PC-3 (cell line): ENCODE data around the gene COL21A1. TPM values are rescaled to one million over a fixed set of nuclear protein-coding genes. Genes with fewer than 3 reads are reported as not detected.
A peak's percentile ranks its signal among the peaks of the same experiment; 100 is the strongest.
"Not testable (repeated sequence)": the region's sequence is repeated elsewhere in the genome, so short reads cannot be mapped to it uniquely, and the experiment has no call there.

Experiments used
- ATAC-seq: fragments of 200-7000 bp; cut with Tn5 transposase; 2 replicates; pipeline ENCODE4 v1.9.1; 2020; ENCODE audit warnings: mild to moderate bottlenecking, moderate library complexity
- BruUV-seq: library from RNA; stranded (reverse); fragments of 400-500 nt; replicated peaks from 2 replicates; lab custom pipeline; 2021; lab: Mats Ljungman, UMichigan
- CTCF ChIA-PET: fragments of 300-600 bp; sonication (Branson Sonifier 250); formaldehyde crosslinking; loops from one replicate; lab custom pipeline; 2022; ENCODE audit warnings: antibody characterized with exemption; lab: Charles Lee
- POLR2A ChIA-PET: fragments of 300-600 bp; sonication (Branson Sonifier 250); formaldehyde crosslinking; loops from one replicate; lab custom pipeline; 2022; ENCODE audit warnings: antibody characterized with exemption; ENCODE audit not compliant: unreplicated experiment; lab: Charles Lee
- DNase-seq: peaks from one replicate; pipeline ENCODE4 v3.0.0-alpha.2; 2015
- H2AFZ ChIP-seq: fragments of 300-600 bp; sonication (generic); 2 replicates; pipeline ENCODE4 v1.6.0; 2016; ENCODE audit warnings: antibody characterized with exemption, low read length
- H3F3A ChIP-seq: fragments of 300-600 bp; sonication (generic); one replicate; pipeline ENCODE4 v1.6.0; 2017; ENCODE audit warnings: antibody characterized with exemption, low read length, control low read depth, mild to moderate bottlenecking; ENCODE audit not compliant: unreplicated experiment
- H3K27ac ChIP-seq: fragments of 300-600 bp; sonication (generic); 2 replicates; pipeline ENCODE4 v1.5.1; 2016; ENCODE audit warnings: mild to moderate bottlenecking, low read length
- H3K27me3 ChIP-seq: fragments of 300-600 bp; sonication (generic); 2 replicates; pipeline ENCODE4 v1.6.1; 2016; ENCODE audit warnings: low read length, mixed read lengths
- H3K36me3 ChIP-seq: fragments of 300-600 bp; sonication (generic); 2 replicates; pipeline ENCODE4 v1.6.1; 2016; ENCODE audit warnings: low read depth, mixed run types, low read length, mixed read lengths
- H3K4me1 ChIP-seq: fragments of 300-600 bp; sonication (generic); 2 replicates; pipeline ENCODE4 v1.5.1; 2016; ENCODE audit warnings: low read length; ENCODE audit not compliant: insufficient read depth
- H3K4me2 ChIP-seq: fragments of 300-600 bp; sonication (generic); 2 replicates; pipeline ENCODE4 v1.6.0; 2016; ENCODE audit warnings: low read length
- H3K4me3 ChIP-seq: fragments of 300-600 bp; sonication (generic); 2 replicates; pipeline ENCODE4 v1.5.1; 2016; ENCODE audit warnings: mild to moderate bottlenecking, low read length, mixed read lengths
- H3K79me2 ChIP-seq: fragments of 300-600 bp; sonication (generic); 2 replicates; pipeline ENCODE4 v1.6.1; 2017; ENCODE audit warnings: low read length, mixed read lengths
- H3K9ac ChIP-seq: fragments of 300-600 bp; sonication (generic); 2 replicates; pipeline ENCODE4 v1.6.0; 2016; ENCODE audit warnings: mild to moderate bottlenecking, low read length
- H3K9me2 ChIP-seq: fragments of 300-600 bp; sonication (generic); replicated peaks from 2 replicates; pipeline ENCODE4 v1.6.1; 2016; ENCODE audit warnings: mixed run types, low read length, mixed read lengths
- H3K9me3 ChIP-seq: fragments of 300-600 bp; sonication (generic); 2 replicates; pipeline ENCODE4 v1.6.1; 2016; ENCODE audit warnings: low read length, mixed read lengths
- H4K20me1 ChIP-seq: fragments of 300-600 bp; sonication (generic); 2 replicates; pipeline ENCODE4 v1.6.1; 2016; ENCODE audit warnings: low read length, mixed read lengths
- CTCF ChIP-seq: fragments of 300-600 bp; sonication (generic); conservative IDR thresholded peaks from 2 replicates; pipeline ENCODE4 v1.5.1; 2017; ENCODE audit warnings: antibody characterized with exemption, low read depth, mild to moderate bottlenecking, low read length
- EZH2 ChIP-seq: fragments of 300-600 bp; sonication (generic); IDR thresholded peaks from one replicate; pipeline ENCODE4 v1.6.1; 2017; ENCODE audit warnings: antibody characterized with exemption, mild to moderate bottlenecking, low read length; ENCODE audit not compliant: unreplicated experiment
- EZH2phosphoT487 ChIP-seq: fragments of 300-600 bp; sonication (generic); IDR thresholded peaks from 2 replicates; pipeline ENCODE4 v1.6.1; 2018; ENCODE audit warnings: mild to moderate bottlenecking, antibody characterized with exemption, low read length, borderline replicate concordance
- intact Hi-C: fragments of 100-400 bp; cut with micrococcal nuclease; formaldehyde crosslinking; loops from 2 replicates; pipeline ENCODE4 v1.9.0; 2023
- total RNA-seq: library from RNA; depleted of rRNA; stranded (reverse); fragments of >200 nt; gene quantifications from 2 replicates; pipeline ENCODE4 v1.2.3, GENCODE V29; 2014

The COL21A1 gene
- total RNA-seq, 1 experiment from 2014 or later: 1.0 TPM

GRCh38 chr6:56021943-56022342 is 225.4 kb downstream of the COL21A1 start:
- no peaks in the 10 kb centered on the region for H3K4me1 ChIP-seq
- H3K4me3 ChIP-seq: no peak overlapping the region
- DNase-seq (peak; percentile 47), ATAC-seq (no peak)
- BruUV-seq: no TSS peak
- H3K9ac ChIP-seq: no peak overlapping the region
- intact Hi-C loops: no loop called here
- TF ChIP-seq CTCF (peak; percentile 58), EZH2phosphoT487 (no peak), EZH2 (no peak)
- no peak overlapping the region for H2AFZ ChIP-seq
- no peak overlapping the region for H3K27ac ChIP-seq
- no peaks in the 10 kb centered on the region for H3K79me2 ChIP-seq
- ChIA-PET CTCF (no interaction called here), POLR2A (no interaction called here)
- no peak overlapping the region for H3K4me2 ChIP-seq
- H3K36me3 ChIP-seq: no peaks in the 10 kb centered on the region
- no peaks in the 10 kb centered on the region for H4K20me1 ChIP-seq
- no peaks in the 10 kb centered on the region for H3K9me2 ChIP-seq
- no peaks in the 10 kb centered on the region for H3K27me3 ChIP-seq
- H3K9me3 ChIP-seq: no peaks in the 10 kb centered on the region
- no peaks in the 10 kb centered on the region for H3F3A ChIP-seq

GRCh38 chr6:56019973-56020372 is 227.4 kb downstream of the COL21A1 start:
- no peak for ATAC-seq
- ChIA-PET CTCF (no interaction called here), POLR2A (no interaction called here)
- no peak overlapping the region for H3K9ac ChIP-seq
- DNase-seq: no peak
- BruUV-seq: no TSS peak
- no peaks in the 10 kb centered on the region for H4K20me1 ChIP-seq
- no peak overlapping the region for H3K4me2 ChIP-seq
- no peaks in the 10 kb centered on the region for H3K36me3 ChIP-seq
- no peak overlapping the region for H2AFZ ChIP-seq
- no peak overlapping the region for H3K27ac ChIP-seq
- intact Hi-C loops: no loop called here
- H3K79me2 ChIP-seq: no peaks in the 10 kb centered on the region
- TF ChIP-seq EZH2 (no peak), EZH2phosphoT487 (no peak), CTCF (no peak)
- H3K9me2 ChIP-seq: no peaks in the 10 kb centered on the region
- H3K4me3 ChIP-seq: no peak overlapping the region
- H3F3A ChIP-seq: no peaks in the 10 kb centered on the region
- H3K9me3 ChIP-seq: no peaks in the 10 kb centered on the region
- no peaks in the 10 kb centered on the region for H3K27me3 ChIP-seq
- no peaks in the 10 kb centered on the region for H3K4me1 ChIP-seq

- intact Hi-C loops: no loop called here
- Histone ChIP-seq H3K4me1 (no peaks in the 10 kb centered on the region), H3K9me2 (no peaks in the 10 kb centered on the region), H3K27me3 (no peaks in the 10 kb centered on the region), H3K27ac (no peak overlapping the region), H4K20me1 (no peaks in the 10 kb centered on the region), H3K9ac (no peak overlapping the region), H3K36me3 (no peaks in the 10 kb centered on the region), H3K4me3 (no peak overlapping the region), H3K79me2 (no peaks in the 10 kb centered on the region), H3F3A (no peaks in the 10 kb centered on the region), H2AFZ (no peak overlapping the region), H3K4me2 (no peak overlapping the region), H3K9me3 (no peaks in the 10 kb centered on the region)
- TF ChIP-seq CTCF (no peak), EZH2phosphoT487 (no peak), EZH2 (no peak)
- POLR2A ChIA-PET: no interaction called here
- CTCF ChIA-PET: no interaction called here
- no TSS peak for BruUV-seq
- DNase-seq (no peak), ATAC-seq (no peak)
Observed at GRCh38 chr6:56017198-56017597, 230.2 kb downstream of the COL21A1 start.

GRCh38 chr6:56014039-56014438 is 233.3 kb downstream of the COL21A1 start:
- DNase-seq, H3K27me3 ChIP-seq, H3K4me3 ChIP-seq, BruUV-seq, H3F3A ChIP-seq, H3K4me1 ChIP-seq, ATAC-seq, POLR2A ChIA-PET, H3K27ac ChIP-seq, H2AFZ ChIP-seq, intact Hi-C loops, CTCF ChIA-PET, H3K9ac ChIP-seq, H3K4me2 ChIP-seq, H3K9me2 ChIP-seq, H3K9me3 ChIP-seq, H3K36me3 ChIP-seq, H3K79me2 ChIP-seq, H4K20me1 ChIP-seq: not testable (repeated sequence)
